ENCODE results near the gene INTS6.

GRCh38 chr13:51422484-51422883 lies 30.4 kb downstream of the INTS6 start:
- no peak for TF ChIP-seq EZH2 (IDR thresholded peaks at IDR 0.05; ENCODE audit: low read depth)
- TF ChIP-seq, protein P1, sequence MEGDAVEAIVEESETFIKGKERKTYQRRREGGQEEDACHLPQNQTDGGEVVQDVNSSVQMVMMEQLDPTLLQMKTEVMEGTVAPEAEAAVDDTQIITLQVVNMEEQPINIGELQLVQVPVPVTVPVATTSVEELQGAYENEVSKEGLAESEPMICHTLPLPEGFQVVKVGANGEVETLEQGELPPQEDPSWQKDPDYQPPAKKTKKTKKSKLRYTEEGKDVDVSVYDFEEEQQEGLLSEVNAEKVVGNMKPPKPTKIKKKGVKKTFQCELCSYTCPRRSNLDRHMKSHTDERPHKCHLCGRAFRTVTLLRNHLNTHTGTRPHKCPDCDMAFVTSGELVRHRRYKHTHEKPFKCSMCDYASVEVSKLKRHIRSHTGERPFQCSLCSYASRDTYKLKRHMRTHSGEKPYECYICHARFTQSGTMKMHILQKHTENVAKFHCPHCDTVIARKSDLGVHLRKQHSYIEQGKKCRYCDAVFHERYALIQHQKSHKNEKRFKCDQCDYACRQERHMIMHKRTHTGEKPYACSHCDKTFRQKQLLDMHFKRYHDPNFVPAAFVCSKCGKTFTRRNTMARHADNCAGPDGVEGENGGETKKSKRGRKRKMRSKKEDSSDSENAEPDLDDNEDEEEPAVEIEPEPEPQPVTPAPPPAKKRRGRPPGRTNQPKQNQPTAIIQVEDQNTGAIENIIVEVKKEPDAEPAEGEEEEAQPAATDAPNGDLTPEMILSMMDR (conservative IDR thresholded peaks at IDR 0.05) = no peak
